DOHH2 (cell line): ENCODE measurements around the gene MAN2B2.

Experiments
- H3F3A ChIP-seq: fragments of 200-600 bp; sonication (generic), shearing (Covaris generic); 2 replicates; pipeline ENCODE4 v1.6.0; 2016; ENCODE audit warnings: antibody characterized with exemption, mild to moderate bottlenecking; ENCODE audit not compliant: control insufficient read depth, insufficient read depth
- H3K27ac ChIP-seq: fragments of 200-600 bp; sonication (generic); 2 replicates; pipeline ENCODE4 v1.5.1; 2014; ENCODE audit warnings: low read depth, mild to moderate bottlenecking, low read length, moderate library complexity
- H3K27me3 ChIP-seq: fragments of 200-600 bp; sonication (generic); 2 replicates; pipeline ENCODE4 v1.6.1; 2014; ENCODE audit warnings: mild to moderate bottlenecking, low read length, mixed read lengths; ENCODE audit not compliant: control insufficient read depth
- H3K36me3 ChIP-seq: fragments of 200-600 bp; sonication (generic); 2 replicates; pipeline ENCODE4 v1.6.1; 2014; ENCODE audit warnings: mild to moderate bottlenecking, low read length, moderate library complexity, mixed read lengths; ENCODE audit not compliant: control insufficient read depth
- H3K4me1 ChIP-seq: fragments of 200-600 bp; sonication (generic); 2 replicates; pipeline ENCODE4 v1.6.1; 2014; ENCODE audit warnings: mild to moderate bottlenecking, low read length, mixed read lengths; ENCODE audit not compliant: control insufficient read depth
- H3K4me2 ChIP-seq: fragments of 200-600 bp; sonication (generic); 2 replicates; pipeline ENCODE4 v1.6.0; 2014; ENCODE audit warnings: mild to moderate bottlenecking, low read length, moderate library complexity
- H3K4me3 ChIP-seq: fragments of 200-600 bp; sonication (generic); 2 replicates; pipeline ENCODE4 v1.5.1; 2014; ENCODE audit warnings: mild to moderate bottlenecking, low read length, mixed read lengths
- H3K79me2 ChIP-seq: fragments of 200-600 bp; sonication (generic); 2 replicates; pipeline ENCODE4 v1.6.1; 2014; ENCODE audit warnings: mild to moderate bottlenecking, low read length, mixed read lengths; ENCODE audit not compliant: control insufficient read depth
- H3K9me2 ChIP-seq: fragments of 200-600 bp; sonication (generic); replicated peaks from 2 replicates; pipeline ENCODE4 v1.6.1; 2014; ENCODE audit warnings: mild to moderate bottlenecking, low read length, mixed read lengths; ENCODE audit not compliant: control insufficient read depth
- H3K9me3 ChIP-seq: fragments of 200-600 bp; sonication (generic); 2 replicates; pipeline ENCODE4 v1.6.1; 2014; ENCODE audit warnings: antibody characterized with exemption, low read length, mixed read lengths; ENCODE audit not compliant: control insufficient read depth, insufficient read depth
- H4K20me1 ChIP-seq: fragments of 200-600 bp; sonication (generic); 2 replicates; pipeline ENCODE4 v1.6.0; 2014; ENCODE audit warnings: low read depth, mild to moderate bottlenecking, antibody characterized with exemption, low read length, moderate library complexity; ENCODE audit not compliant: control insufficient read depth, insufficient read depth
- EZH2phosphoT487 ChIP-seq: fragments of 200-600 bp; sonication (generic); IDR thresholded peaks from 2 replicates; pipeline ENCODE4 v1.6.1; 2017; ENCODE audit warnings: borderline replicate concordance, mild to moderate bottlenecking, antibody characterized with exemption, low read length, moderate library complexity, mixed read lengths
- TF ChIP-seq, protein P1 (sequence below): fragments of 200-600 bp; sonication (generic); IDR thresholded peaks from one replicate; pipeline ENCODE4 v1.5.1; 2014; ENCODE audit warnings: antibody characterized with exemption, mild to moderate bottlenecking, low read depth, low read length; ENCODE audit not compliant: poor library complexity, severe bottlenecking

The MAN2B2 gene

DNA sequence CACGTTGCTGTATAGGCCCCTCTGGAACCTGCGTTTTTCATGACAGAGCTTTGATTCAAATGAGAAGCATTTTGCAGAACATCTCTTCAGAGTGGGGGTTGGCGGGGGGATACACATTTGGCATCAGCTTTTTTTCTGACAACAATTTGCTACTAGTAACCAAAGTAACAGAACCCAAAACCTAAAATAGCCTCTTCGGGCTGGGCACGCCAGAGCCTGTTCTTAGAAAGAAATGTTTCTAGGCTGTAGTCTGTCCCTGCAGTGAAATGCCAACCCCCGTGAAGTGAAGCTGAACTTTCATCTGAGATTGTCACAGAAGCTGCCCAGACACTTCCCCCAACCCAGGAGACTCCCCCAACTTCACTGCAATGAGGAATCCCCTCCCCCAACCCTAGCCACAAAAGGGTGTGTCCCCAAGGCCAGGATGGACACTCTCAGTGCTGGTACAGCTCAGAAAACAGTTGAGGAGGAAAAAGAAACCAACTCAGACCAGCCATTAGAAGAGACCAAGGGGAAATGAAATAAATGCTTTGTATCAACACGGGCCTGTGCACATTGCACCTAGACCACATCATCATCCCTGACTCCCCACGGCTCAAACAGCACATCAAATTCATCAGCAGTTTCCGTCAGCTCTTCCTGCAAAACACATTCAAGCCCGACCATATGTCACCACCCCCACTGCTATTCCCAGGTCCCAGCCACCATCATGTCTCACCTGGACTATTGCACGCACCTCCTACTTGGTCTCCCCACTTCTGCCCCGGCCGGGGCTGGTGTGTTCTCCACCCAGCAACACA lies 8.4 kb upstream of the MAN2B2 start:
- Histone ChIP-seq H3K27me3 (no peaks in the 10 kb centered on the region), H3K36me3 (no peaks in the 10 kb centered on the region), H3K9me3 (no peaks in the 10 kb centered on the region), H3K4me1 (no peaks in the 10 kb centered on the region), H4K20me1 (no peaks in the 10 kb centered on the region), H3K4me3 (no peak overlapping the region), H3K27ac (no peak overlapping the region), H3K79me2 (no peaks in the 10 kb centered on the region), H3K4me2 (no peak overlapping the region), H3F3A (no peaks in the 10 kb centered on the region), H3K9me2 (no peaks in the 10 kb centered on the region)
- no peak for TF ChIP-seq EZH2phosphoT487

DNA sequence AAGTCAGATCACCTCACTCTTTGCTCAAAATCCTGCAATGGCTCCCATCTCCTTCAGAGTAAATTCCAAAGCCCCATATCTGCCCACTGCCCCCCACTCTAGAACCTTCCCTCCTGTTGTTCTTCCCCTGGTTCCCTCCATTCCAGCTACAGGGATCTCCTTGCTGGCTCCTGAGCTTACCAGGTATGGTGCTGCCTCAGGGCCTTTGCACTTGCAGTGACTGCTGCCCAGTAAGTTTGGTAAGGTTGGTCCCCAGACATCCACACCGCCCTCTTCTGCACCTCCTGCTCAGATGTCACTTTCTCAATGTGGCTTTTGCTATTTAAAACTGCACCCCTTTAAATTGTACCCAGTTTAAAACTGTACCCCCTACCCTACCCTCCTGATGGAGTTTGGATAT lies 7.8 kb upstream of the MAN2B2 start:
- Histone ChIP-seq H3F3A (no peaks in the 10 kb centered on the region), H3K4me1 (no peaks in the 10 kb centered on the region), H3K9me3 (no peaks in the 10 kb centered on the region), H3K79me2 (no peaks in the 10 kb centered on the region), H3K4me2 (no peak overlapping the region), H3K36me3 (no peaks in the 10 kb centered on the region), H3K27me3 (no peaks in the 10 kb centered on the region), H3K27ac (no peak overlapping the region), H3K4me3 (no peak overlapping the region), H3K9me2 (no peaks in the 10 kb centered on the region), H4K20me1 (no peaks in the 10 kb centered on the region)
- TF ChIP-seq, protein P1, sequence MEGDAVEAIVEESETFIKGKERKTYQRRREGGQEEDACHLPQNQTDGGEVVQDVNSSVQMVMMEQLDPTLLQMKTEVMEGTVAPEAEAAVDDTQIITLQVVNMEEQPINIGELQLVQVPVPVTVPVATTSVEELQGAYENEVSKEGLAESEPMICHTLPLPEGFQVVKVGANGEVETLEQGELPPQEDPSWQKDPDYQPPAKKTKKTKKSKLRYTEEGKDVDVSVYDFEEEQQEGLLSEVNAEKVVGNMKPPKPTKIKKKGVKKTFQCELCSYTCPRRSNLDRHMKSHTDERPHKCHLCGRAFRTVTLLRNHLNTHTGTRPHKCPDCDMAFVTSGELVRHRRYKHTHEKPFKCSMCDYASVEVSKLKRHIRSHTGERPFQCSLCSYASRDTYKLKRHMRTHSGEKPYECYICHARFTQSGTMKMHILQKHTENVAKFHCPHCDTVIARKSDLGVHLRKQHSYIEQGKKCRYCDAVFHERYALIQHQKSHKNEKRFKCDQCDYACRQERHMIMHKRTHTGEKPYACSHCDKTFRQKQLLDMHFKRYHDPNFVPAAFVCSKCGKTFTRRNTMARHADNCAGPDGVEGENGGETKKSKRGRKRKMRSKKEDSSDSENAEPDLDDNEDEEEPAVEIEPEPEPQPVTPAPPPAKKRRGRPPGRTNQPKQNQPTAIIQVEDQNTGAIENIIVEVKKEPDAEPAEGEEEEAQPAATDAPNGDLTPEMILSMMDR, result no peak
- no peak for TF ChIP-seq EZH2phosphoT487

DNA sequence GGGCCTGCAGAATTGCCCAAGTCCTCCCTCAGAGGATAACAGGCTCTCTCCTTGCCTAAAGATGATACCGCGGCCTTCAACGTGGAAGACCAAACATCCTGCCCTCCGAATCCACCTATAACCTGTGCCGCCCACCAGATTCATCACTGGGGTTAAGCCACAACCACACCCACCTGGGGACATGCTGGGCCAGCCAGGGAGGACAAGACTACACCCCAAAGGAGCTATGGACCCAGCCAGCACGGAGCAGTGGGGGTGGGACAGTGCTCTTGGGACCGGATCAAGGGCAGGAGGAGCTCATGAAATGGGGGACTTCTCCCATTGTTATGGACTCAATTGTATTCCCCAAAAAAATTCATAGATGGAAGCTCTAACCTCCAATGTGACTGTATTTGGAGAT lies 6.8 kb upstream of the MAN2B2 start:
- Histone ChIP-seq H3K79me2 (no peaks in the 10 kb centered on the region), H3K27ac (no peak overlapping the region), H3K9me2 (no peaks in the 10 kb centered on the region), H3K27me3 (no peaks in the 10 kb centered on the region; the same call in 1 of the 2 replicates), H3K4me3 (no peak overlapping the region), H3K4me2 (no peak overlapping the region), H3K4me1 (no peaks in the 10 kb centered on the region), H3K36me3 (no peaks in the 10 kb centered on the region), H4K20me1 (no peaks in the 10 kb centered on the region), H3F3A (no peaks in the 10 kb centered on the region), H3K9me3 (no peaks in the 10 kb centered on the region)
- TF ChIP-seq, protein P1, result no peak
- TF ChIP-seq EZH2phosphoT487, result no peak

DNA sequence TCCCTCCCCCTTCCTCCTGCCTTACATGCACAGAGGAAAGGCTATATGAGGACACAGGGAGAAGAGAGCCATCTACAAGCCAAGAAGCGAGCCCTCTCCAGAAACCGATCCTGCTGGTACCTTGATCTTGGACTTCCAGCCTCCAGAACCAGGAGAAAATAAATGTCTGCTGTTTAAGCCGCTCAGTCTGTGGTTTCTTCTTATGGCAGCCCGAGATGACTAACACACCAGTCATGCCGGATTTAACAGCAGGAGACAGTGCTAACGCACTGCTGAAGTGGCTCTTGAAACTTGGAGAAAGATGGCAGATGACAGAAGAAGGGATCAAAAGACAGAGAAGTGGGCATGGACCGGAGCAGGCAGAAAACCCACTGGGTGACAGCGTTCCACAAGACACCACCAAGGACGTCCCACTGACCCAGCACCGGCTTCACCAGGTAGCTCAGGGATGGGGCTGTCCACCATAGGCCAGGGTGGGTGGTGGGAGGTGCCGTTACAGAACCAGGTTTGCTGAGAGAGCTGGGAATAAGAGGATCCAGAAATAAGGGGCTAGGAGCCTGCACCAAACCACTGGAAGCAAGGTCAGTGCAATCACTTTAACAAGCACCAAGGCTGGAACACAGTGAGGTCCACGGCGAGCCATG lies 6.2 kb upstream of the MAN2B2 start:
- Histone ChIP-seq H3K9me2 (no peaks in the 10 kb centered on the region), H3K27me3 (peaks cover 6% of the 10 kb centered on the region), H3K4me1 (no peaks in the 10 kb centered on the region), H4K20me1 (no peaks in the 10 kb centered on the region), H3K4me2 (no peak overlapping the region), H3K36me3 (no peaks in the 10 kb centered on the region), H3K79me2 (no peaks in the 10 kb centered on the region), H3K9me3 (no peaks in the 10 kb centered on the region), H3K4me3 (no peak overlapping the region), H3K27ac (no peak overlapping the region), H3F3A (no peaks in the 10 kb centered on the region)
- TF ChIP-seq EZH2phosphoT487, result no peak
- TF ChIP-seq, protein P1, result no peak
